ENCODE measurements around the gene BCL6. TPM values are rescaled to one million over a fixed set of nuclear protein-coding genes. Genes with fewer than 3 reads are reported as not detected.
A peak's percentile ranks its signal among the peaks of the same experiment; 100 is the strongest.

BCL6 gene
- total RNA-seq, 1 donor from 2014 or later = 32.2 TPM

GRCh38 chr3:187759601-187760000 is 14.3 kb upstream of the BCL6 start:
- no peak for DNase-seq

- DNase-seq = no peak
These were observed 13.2 kb upstream of the BCL6 start for GRCh38 chr3:187758318-187758955.

GRCh38 chr3:187753516-187753915 is 8.2 kb upstream of the BCL6 start:
- no peak for DNase-seq

- DNase-seq = peak; percentile 53
These were observed 5.3 kb upstream of the BCL6 start for GRCh38 chr3:187750513-187751123.

GRCh38 chr3:187750006-187750512 is 4.8 kb upstream of the BCL6 start:
- peak; percentile 72 for DNase-seq

GRCh38 chr3:187748050-187748481 is 2.8 kb upstream of the BCL6 start:
- peak; percentile 56 for DNase-seq

GRCh38 chr3:187747506-187747905 is 2.2 kb upstream of the BCL6 start:
- no peak for DNase-seq

GRCh38 chr3:187746442-187747281 is 1.4 kb upstream of the BCL6 start:
- DNase-seq = peak; percentile 64

GRCh38 chr3:187746059-187746441 is 782 bp upstream of the BCL6 start:
- peak; percentile 59 for DNase-seq

- peak; percentile 79 for DNase-seq
These were observed 808 bp downstream of the BCL6 start for GRCh38 chr3:187744169-187745151.

- DNase-seq = peak; percentile 43
These were observed 1.8 kb downstream of the BCL6 start for GRCh38 chr3:187743195-187744141.

- peak; percentile 47 for DNase-seq
These were observed 2.7 kb downstream of the BCL6 start for GRCh38 chr3:187742351-187743171.

- DNase-seq = peak; percentile 75
These were observed 3.6 kb downstream of the BCL6 start for GRCh38 chr3:187741403-187742350.

- peak; percentile 81 for DNase-seq
These were observed 4.6 kb downstream of the BCL6 start for GRCh38 chr3:187740421-187741399.

GRCh38 chr3:187739561-187740332 is 5.5 kb downstream of the BCL6 start:
- peak; percentile 99 for DNase-seq

GRCh38 chr3:187739094-187739560 is 6.1 kb downstream of the BCL6 start:
- no peak for DNase-seq
